Ovary (tissue), 9 donors: ENCODE results near the gene CLMN. TPM values are rescaled to one million over a fixed set of nuclear protein-coding genes. Genes with fewer than 3 reads are reported as not detected.

Experiments
- DNase-seq, 5 donors: peaks; one replicate each; pipeline ENCODE4 v3.0.0-alpha.2; 2019 to 2020
- H3K27ac ChIP-seq, 2 donors: fragments of 200-600 bp; one replicate each; pipeline versions ENCODE4 v1.5.1 to v1.8.0; 2019 to 2022
- H3K27me3 ChIP-seq: fragments of 200-600 bp; one replicate; pipeline ENCODE4 v1.8.0; 2022
- H3K36me3 ChIP-seq: fragments of 200-600 bp; sonication (generic); one replicate; pipeline ENCODE4 v1.5.1; 2019
- H3K4me1 ChIP-seq: one replicate; pipeline ENCODE4 v1.8.1; 2013; ENCODE audit warnings: mild to moderate bottlenecking, moderate library complexity; ENCODE audit not compliant: insufficient read depth
- H3K4me3 ChIP-seq: fragments of 200-600 bp; sonication (generic); one replicate; pipeline ENCODE4 v1.5.1; 2017
- H3K9me3 ChIP-seq, 2 donors: fragments of 200-600 bp in 1 of 2; sonication (generic) in 1 of 2; one replicate each; pipeline versions ENCODE4 v1.5.1 to v1.8.1; 2013 to 2019; ENCODE audit warnings: mild to moderate bottlenecking in 1 of 2, moderate library complexity in 1 of 2
- CTCF ChIP-seq, 3 donors: fragments of 450-650 bp in 2 of 3; fragments of 200-600 bp in 1 of 3; IDR thresholded peaks; one replicate each; pipeline versions ENCODE4 v1.5.1 to v1.8.0; 2016 to 2022; ENCODE audit warnings: antibody characterized with exemption in 3 of 3, mild to moderate bottlenecking in 1 of 3
- EP300 ChIP-seq: sonication (generic); formaldehyde crosslinking; IDR thresholded peaks from one replicate; pipeline ENCODE4 v1.6.1; 2017; ENCODE audit warnings: antibody characterized with exemption
- POLR2A ChIP-seq: fragments of 450-650 bp; IDR thresholded peaks from one replicate; pipeline ENCODE4 v1.6.1; 2017; ENCODE audit warnings: antibody characterized with exemption, mild to moderate bottlenecking, moderate library complexity
- WGBS, 3 donors: extraction: QIAGEN DNeasy Blood & Tissue Kit in 1 of 3; methylation state at CpG; one replicate each; pipeline versions ENCODE4 v1.1.5 to v1.1.7; 2013 to 2017; 5-methylcytosine and 5-hydroxymethylcytosine counted together
- intact Hi-C, 4 donors: fragments of 100-400 bp; cut with DNase I; formaldehyde crosslinking; loops; one replicate each; pipeline versions ENCODE4 v1.11.0 to v1.15.1; 2022 to 2023
- polyA plus RNA-seq, 2 donors: library from polyadenylated mRNA; stranded (reverse); fragments of 200-250 nt in 1 of 2; fragments of 350-450 nt in 1 of 2; fragmentation: Illumina TruSeq in 1 of 2; extraction: RNeasy Lipid Tissue Mini Kit (QIAGEN cat#74804) in 1 of 2; gene quantifications; one replicate each; pipeline ENCODE4 v1.2.3, GENCODE V29; 2013 to 2014
- total RNA-seq, 7 donors: library from RNA; depleted of rRNA in 2 of 7; stranded (reverse); fragments of >200 nt in 2 of 7; fragmentation: NEBNext Ultra II Directional in 3 of 7; extraction: Animal tissue kit (Norgen Biotek cat#: 25700) in 3 of 7; gene quantifications; one replicate each; pipeline versions ENCODE4 v1.1.0 to v1.2.4, GENCODE V29; 2016 to 2023
- donor health status: DM: no; HTN: no; CAD: no; lungs with moderate emphysema.
- donor health status: DM: no; HTN: no; CAD: no.
- donor health status: Bipolar disorder and iron deficiency.
- donor health status: DM: yes; HTN: yes; CAD: no.
- donor health status: DM: no; HTN: no; CAD: no.
- donor health status: DM: yes; HTN: yes; CAD: no.

Gene CLMN
- total and polyA plus RNA-seq, 9 donors: 2.2 to 11.7 (median 6.5) TPM

GRCh38 chr14:95282354-95282985 is 37.2 kb downstream of the CLMN start:
- Histone ChIP-seq H3K4me1 (no peaks in the 10 kb centered on the region), H3K4me3 (no peak overlapping the region), H3K27me3 (no peaks in the 10 kb centered on the region), H3K9me3 (no peaks in the 10 kb centered on the region), H3K27ac (no peak overlapping the region), H3K36me3 (no peaks in the 10 kb centered on the region)
- intact Hi-C loops: no loop called here
- 42 to 69% (median 44%) methylated on average over 2 of the region's 2 CpGs for WGBS, 3 donors
- no peak for DNase-seq
- TF ChIP-seq CTCF (IDR thresholded peaks at IDR 0.05) (no peak), EP300 (no peak), POLR2A (no peak)

GRCh38 chr14:95281560-95282176 is 38.0 kb downstream of the CLMN start:
- TF ChIP-seq EP300 (no peak), POLR2A (no peak), CTCF (IDR thresholded peaks at IDR 0.05) (no peak)
- Histone ChIP-seq H3K9me3 (no peaks in the 10 kb centered on the region), H3K4me1 (no peaks in the 10 kb centered on the region), H3K4me3 (no peak overlapping the region), H3K27ac (no peak overlapping the region), H3K36me3 (no peaks in the 10 kb centered on the region), H3K27me3 (no peaks in the 10 kb centered on the region)
- DNase-seq: no peak
- 54 to 62% (median 60%) methylated on average over 4 of the region's 4 CpGs for WGBS, 3 donors
- intact Hi-C loops: no loop called here

- H3K4me3 ChIP-seq: no peak overlapping the region
- H3K27me3 ChIP-seq: no peaks in the 10 kb centered on the region
- no peak overlapping the region for H3K27ac ChIP-seq
- TF ChIP-seq EP300: no peak
- TF ChIP-seq CTCF (IDR thresholded peaks at IDR 0.05): no peak
- TF ChIP-seq POLR2A: no peak
- H3K9me3 ChIP-seq: no peaks in the 10 kb centered on the region
- no peaks in the 10 kb centered on the region for H3K36me3 ChIP-seq
- intact Hi-C loops: no loop called here
- no peak for DNase-seq
- WGBS, 3 donors: 88 to 90% (median 88%) methylated on average over 7 of the region's 7 CpGs
- H3K4me1 ChIP-seq: no peaks in the 10 kb centered on the region
These were observed 44.2 kb downstream of the CLMN start for GRCh38 chr14:95275494-95275893.

GRCh38 chr14:95274874-95275273 is 44.8 kb downstream of the CLMN start:
- no peaks in the 10 kb centered on the region for H3K9me3 ChIP-seq
- WGBS, 3 donors: 89 to 95% (median 95%) methylated on average over 6 of the region's 6 CpGs
- no peak overlapping the region for H3K4me3 ChIP-seq
- DNase-seq: no peak
- no peak overlapping the region for H3K27ac ChIP-seq
- H3K27me3 ChIP-seq: no peaks in the 10 kb centered on the region
- H3K36me3 ChIP-seq: no peaks in the 10 kb centered on the region
- no peaks in the 10 kb centered on the region for H3K4me1 ChIP-seq
- TF ChIP-seq EP300: no peak
- TF ChIP-seq CTCF (IDR thresholded peaks at IDR 0.05): no peak
- no peak for TF ChIP-seq POLR2A
- intact Hi-C loops: no loop called here
